Gastrocnemius medialis (tissue), 4 donors: ENCODE measurements around the gene P4HA1.
A peak's percentile ranks its signal among the peaks of the same experiment; 100 is the strongest.

Source experiments
- POLR2A ChIP-seq, 2 donors: fragments of 450-650 bp; IDR thresholded peaks; one replicate each; pipeline ENCODE4 v1.6.1; 2017; ENCODE audit warnings: antibody characterized with exemption in 2 of 2, mild to moderate bottlenecking in 2 of 2, moderate library complexity in 2 of 2
- TF ChIP-seq, protein P1 (sequence below), 5 experiments: fragments of 450-650 bp in 3 of 5; fragments of 200-600 bp in 2 of 5; sonication (generic) in 2 of 5; IDR thresholded peaks in 4 of 5; conservative IDR thresholded peaks in 1 of 5; 1 replicate in 4 of 5; 2 replicates in 1 of 5; pipeline ENCODE4 v1.5.1; 2016 to 2019; ENCODE audit warnings: antibody characterized with exemption in 5 of 5, mild to moderate bottlenecking in 3 of 5, moderate library complexity in 3 of 5

DNA sequence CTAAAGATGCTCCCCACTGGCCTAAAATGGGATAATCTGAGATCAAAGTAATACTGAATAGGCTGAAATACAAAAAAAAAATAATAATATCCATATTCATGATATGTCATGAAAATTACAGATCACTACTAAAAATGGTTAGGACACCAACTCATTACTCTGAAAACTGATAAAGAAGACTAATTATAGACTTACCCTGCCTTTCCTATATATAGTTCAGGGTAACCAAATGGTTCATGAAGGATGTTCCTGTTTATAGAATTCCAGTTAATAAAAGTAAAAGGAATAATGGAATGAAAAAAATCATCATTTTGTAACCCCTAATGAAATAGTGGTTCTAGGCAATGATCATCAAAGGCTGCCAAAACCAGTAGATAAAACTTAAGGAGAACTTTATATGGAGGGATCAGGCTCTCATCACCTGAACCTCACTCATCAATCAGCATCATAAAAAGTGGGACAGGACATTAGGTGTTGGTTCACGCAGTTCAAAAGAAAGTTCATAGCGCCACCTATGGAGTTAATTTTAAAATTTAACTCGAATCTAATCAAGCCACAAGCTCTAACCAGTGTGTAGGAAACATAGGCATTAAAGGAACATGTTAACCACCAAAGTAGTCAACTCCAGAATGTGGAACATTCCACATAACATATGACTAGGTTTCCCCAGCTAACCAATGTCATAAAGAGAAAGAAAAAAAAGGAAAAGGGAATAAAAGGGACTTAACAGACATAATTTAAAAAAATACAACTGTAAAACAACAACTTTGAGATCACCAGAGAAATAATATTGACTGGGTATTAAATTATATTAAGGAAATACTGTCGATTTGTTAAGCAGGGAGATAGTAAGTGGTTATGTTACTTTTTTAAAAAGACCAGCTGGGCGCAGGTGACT lies 35.7 kb downstream of the P4HA1 start:
- no peak for TF ChIP-seq POLR2A (IDR thresholded peaks at IDR 0.05)
- TF ChIP-seq, protein P1, sequence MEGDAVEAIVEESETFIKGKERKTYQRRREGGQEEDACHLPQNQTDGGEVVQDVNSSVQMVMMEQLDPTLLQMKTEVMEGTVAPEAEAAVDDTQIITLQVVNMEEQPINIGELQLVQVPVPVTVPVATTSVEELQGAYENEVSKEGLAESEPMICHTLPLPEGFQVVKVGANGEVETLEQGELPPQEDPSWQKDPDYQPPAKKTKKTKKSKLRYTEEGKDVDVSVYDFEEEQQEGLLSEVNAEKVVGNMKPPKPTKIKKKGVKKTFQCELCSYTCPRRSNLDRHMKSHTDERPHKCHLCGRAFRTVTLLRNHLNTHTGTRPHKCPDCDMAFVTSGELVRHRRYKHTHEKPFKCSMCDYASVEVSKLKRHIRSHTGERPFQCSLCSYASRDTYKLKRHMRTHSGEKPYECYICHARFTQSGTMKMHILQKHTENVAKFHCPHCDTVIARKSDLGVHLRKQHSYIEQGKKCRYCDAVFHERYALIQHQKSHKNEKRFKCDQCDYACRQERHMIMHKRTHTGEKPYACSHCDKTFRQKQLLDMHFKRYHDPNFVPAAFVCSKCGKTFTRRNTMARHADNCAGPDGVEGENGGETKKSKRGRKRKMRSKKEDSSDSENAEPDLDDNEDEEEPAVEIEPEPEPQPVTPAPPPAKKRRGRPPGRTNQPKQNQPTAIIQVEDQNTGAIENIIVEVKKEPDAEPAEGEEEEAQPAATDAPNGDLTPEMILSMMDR (IDR thresholded peaks at IDR 0.05 in 4 of 5, conservative IDR thresholded peaks at IDR 0.05 in 1 of 5) = peak in 2 of 5 experiments; percentile 15 to 43
